ENCODE data around the gene LRP3.
A peak's percentile ranks its signal among the peaks of the same experiment; 100 is the strongest.

The LRP3 gene

GRCh38 chr19:33191501-33191900 is 2.6 kb upstream of the LRP3 start:
- no peak overlapping the region for H3K4me3 ChIP-seq (ENCODE audit: low read depth, low read length, poor library complexity, severe bottlenecking)
- TF ChIP-seq CTCF (IDR thresholded peaks at IDR 0.05; ENCODE audit: low read length) (no peak), EZH2 (IDR thresholded peaks at IDR 0.05; ENCODE audit: borderline replicate concordance, low read length) (no peak)
- H3F3A ChIP-seq (ENCODE audit: insufficient read depth, low read length): no peaks in the 10 kb centered on the region
- H3K4me1 ChIP-seq (ENCODE audit: insufficient read depth, low read length, severe bottlenecking): no peaks in the 10 kb centered on the region
- no peaks in the 10 kb centered on the region for H3K9me2 ChIP-seq (ENCODE audit: low read depth, low read length)
- no peaks in the 10 kb centered on the region for H3K27me3 ChIP-seq (ENCODE audit: insufficient read depth, low read length)
- no peaks in the 10 kb centered on the region for H3K79me2 ChIP-seq (ENCODE audit: insufficient read depth, low read length)
- no peak overlapping the region for H3K27ac ChIP-seq (ENCODE audit: low read depth, low read length, poor library complexity, severe bottlenecking)
- H3K9me3 ChIP-seq (ENCODE audit: low read length): no peaks in the 10 kb centered on the region
- H3K36me3 ChIP-seq (ENCODE audit: insufficient read depth, low read length): no peaks in the 10 kb centered on the region
- no peak overlapping the region for H2AFZ ChIP-seq (ENCODE audit: low read length)
- H3K4me2 ChIP-seq (ENCODE audit: low read length): no peak overlapping the region
- no peaks in the 10 kb centered on the region for H4K20me1 ChIP-seq (ENCODE audit: insufficient read depth, low read length)
- H3K9ac ChIP-seq (ENCODE audit: low read length): no peak overlapping the region

GRCh38 chr19:33192010-33192409 is 2.1 kb upstream of the LRP3 start:
- no peaks in the 10 kb centered on the region for H3K9me2 ChIP-seq (ENCODE audit: low read depth, low read length)
- TF ChIP-seq EZH2 (IDR thresholded peaks at IDR 0.05; ENCODE audit: borderline replicate concordance, low read length) (no peak), CTCF (IDR thresholded peaks at IDR 0.05; ENCODE audit: low read length) (peak; percentile 54)
- H2AFZ ChIP-seq (ENCODE audit: low read length): no peak overlapping the region

GRCh38 chr19:33193269-33193864 is 763 bp upstream of the LRP3 start:
- H3K9me3 ChIP-seq (ENCODE audit: low read length): no peaks in the 10 kb centered on the region
- no peaks in the 10 kb centered on the region for H3K79me2 ChIP-seq (ENCODE audit: insufficient read depth, low read length)
- no peaks in the 10 kb centered on the region for H3K27me3 ChIP-seq (ENCODE audit: insufficient read depth, low read length)
- H3F3A ChIP-seq (ENCODE audit: insufficient read depth, low read length): no peaks in the 10 kb centered on the region
- H3K4me2 ChIP-seq (ENCODE audit: low read length): no peak overlapping the region
- H3K4me3 ChIP-seq (ENCODE audit: low read depth, low read length, poor library complexity, severe bottlenecking): no peak overlapping the region
- H3K36me3 ChIP-seq (ENCODE audit: insufficient read depth, low read length): no peaks in the 10 kb centered on the region
- TF ChIP-seq EZH2 (IDR thresholded peaks at IDR 0.05; ENCODE audit: borderline replicate concordance, low read length) (no peak), CTCF (IDR thresholded peaks at IDR 0.05; ENCODE audit: low read length) (no peak)
- no peaks in the 10 kb centered on the region for H3K9me2 ChIP-seq (ENCODE audit: low read depth, low read length)
- H3K4me1 ChIP-seq (ENCODE audit: insufficient read depth, low read length, severe bottlenecking): no peaks in the 10 kb centered on the region
- H2AFZ ChIP-seq (ENCODE audit: low read length): no peak overlapping the region
- no peaks in the 10 kb centered on the region for H4K20me1 ChIP-seq (ENCODE audit: insufficient read depth, low read length)
- no peak overlapping the region for H3K9ac ChIP-seq (ENCODE audit: low read length)
- no peak overlapping the region for H3K27ac ChIP-seq (ENCODE audit: low read depth, low read length, poor library complexity, severe bottlenecking)

More at GRCh38 chr19:33192010-33192409, 2.1 kb upstream of the LRP3 start:
- H3K36me3 ChIP-seq (ENCODE audit: insufficient read depth, low read length): no peaks in the 10 kb centered on the region
- H3K27ac ChIP-seq (ENCODE audit: low read depth, low read length, poor library complexity, severe bottlenecking): no peak overlapping the region
- H3K4me1 ChIP-seq (ENCODE audit: insufficient read depth, low read length, severe bottlenecking): no peaks in the 10 kb centered on the region
- no peak overlapping the region for H3K4me2 ChIP-seq (ENCODE audit: low read length)
- no peaks in the 10 kb centered on the region for H4K20me1 ChIP-seq (ENCODE audit: insufficient read depth, low read length)
- no peak overlapping the region for H3K9ac ChIP-seq (ENCODE audit: low read length)
- no peaks in the 10 kb centered on the region for H3K27me3 ChIP-seq (ENCODE audit: insufficient read depth, low read length)
- no peaks in the 10 kb centered on the region for H3K79me2 ChIP-seq (ENCODE audit: insufficient read depth, low read length)
- H3K4me3 ChIP-seq (ENCODE audit: low read depth, low read length, poor library complexity, severe bottlenecking): no peak overlapping the region
- no peaks in the 10 kb centered on the region for H3K9me3 ChIP-seq (ENCODE audit: low read length)
- H3F3A ChIP-seq (ENCODE audit: insufficient read depth, low read length): no peaks in the 10 kb centered on the region
